ENCODE data around the gene CFAP300. TPM values are rescaled to one million over a fixed set of nuclear protein-coding genes. Genes with fewer than 3 reads are reported as not detected.
A peak's percentile ranks its signal among the peaks of the same experiment; 100 is the strongest.

CFAP300 gene
- total and polyA plus RNA-seq, 2 of the 8 experiments (the other 6 are each of a cell fraction or from before 2014, with no cell fraction given), result 2.1 to 2.8 TPM

DNA sequence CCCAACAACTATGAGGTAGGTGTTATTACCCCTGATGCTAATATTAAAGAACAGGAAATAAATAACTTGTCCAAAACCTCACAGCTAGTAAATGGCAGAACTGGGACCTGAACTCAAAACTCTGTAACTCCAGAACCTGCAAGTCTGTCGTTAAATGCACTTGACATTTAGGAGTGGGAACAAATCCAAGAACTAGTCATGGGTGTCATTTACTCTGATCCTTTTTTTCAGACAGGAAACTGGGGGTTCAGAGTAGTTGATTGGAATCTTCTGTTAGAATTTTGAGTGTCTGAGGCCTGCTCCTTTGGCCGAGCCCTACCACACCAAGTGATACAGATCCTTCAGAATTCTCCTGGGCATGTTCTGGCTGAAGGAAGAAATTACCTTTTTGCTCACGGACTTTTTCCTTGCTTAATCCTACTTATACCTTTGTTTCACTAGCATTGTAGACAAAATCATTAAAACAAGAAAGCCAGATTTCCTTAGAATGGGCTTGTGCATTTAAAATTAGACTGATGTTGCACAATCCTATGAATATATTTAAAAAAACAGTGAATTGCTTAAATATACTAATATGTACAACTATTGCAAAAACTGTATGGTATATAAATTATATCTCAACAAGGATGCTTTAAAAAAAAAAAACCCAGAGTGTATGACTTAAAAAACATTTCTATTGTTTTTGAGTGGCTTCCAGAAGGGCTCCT lies 61.6 kb downstream of the CFAP300 start (continued):
- no peak for TF ChIP-seq CHD7 (IDR thresholded peaks at IDR 0.05; ENCODE audit: insufficient replicate concordance, low read length)
- no peak for TF ChIP-seq KDM4A (IDR thresholded peaks at IDR 0.05; ENCODE audit: low read depth, low read length, severe bottlenecking)
- TF ChIP-seq BRCA1 (IDR thresholded peaks at IDR 0.05; ENCODE audit: low read depth, low read length), result no peak
- no peak for TF ChIP-seq HDAC6 (IDR thresholded peaks at IDR 0.05; ENCODE audit: low read depth, low read length)
- TF ChIP-seq CEBPB (IDR thresholded peaks at IDR 0.05; ENCODE audit: low read depth, low read length), result peak; percentile 13; the same call in 1 of the 2 replicates
- no peak for TF ChIP-seq CBX5 (IDR thresholded peaks at IDR 0.05; ENCODE audit: low read depth, low read length)

Data from H1 (cell line).